Endothelial cell of umbilical vein (primary cell): ENCODE data around the gene C8A. TPM values are rescaled to one million over a fixed set of nuclear protein-coding genes. Genes with fewer than 3 reads are reported as not detected.

Source experiments
- BruUV-seq: library from RNA; stranded (reverse); fragments of 400-500 nt; replicated peaks from 2 replicates; lab custom pipeline; 2021; lab: Mats Ljungman, UMichigan
- CTCF ChIA-PET: fragments of 300-600, 350-600 bp; sonication (Branson Sonifier 250); formaldehyde crosslinking; loops from one replicate; lab custom pipeline; 2021; ENCODE audit warnings: antibody characterized with exemption, inconsistent platforms; lab: Charles Lee
- POLR2A ChIA-PET: fragments of 300-600, 350-600 bp; sonication (Branson Sonifier 250); formaldehyde crosslinking; loops from one replicate; lab custom pipeline; 2021; ENCODE audit warnings: antibody characterized with exemption, inconsistent platforms; lab: Charles Lee
- DNase-seq: peaks from one replicate; pipeline ENCODE4 v3.0.0-alpha.2; 2011; ENCODE audit warnings: low read depth, low spot score
- FAIRE-seq: peaks from 2 replicates; lab custom pipeline; 2011; peaks lifted over from hg19 to GRCh38; lab: Jason Lieb, UNC
- H2AFZ ChIP-seq: 2 replicates; pipeline ENCODE4 v1.6.0; 2012; ENCODE audit warnings: low read depth, low read length, control low read depth, inconsistent platforms
- H3K27ac ChIP-seq: 2 replicates; pipeline ENCODE4 v1.5.1; 2011; ENCODE audit warnings: low read depth, mild to moderate bottlenecking, control low read depth, low read length, moderate library complexity; ENCODE audit not compliant: insufficient read depth
- H3K27me3 ChIP-seq, 2 experiments: 2 replicates each; pipeline versions ENCODE4 v1.6.0 to v1.6.1; 2011; ENCODE audit warnings: low read length in 2 of 2, mixed read lengths in 1 of 2; ENCODE audit not compliant: control insufficient read depth in 2 of 2, insufficient read depth in 2 of 2
- H3K36me3 ChIP-seq, 2 experiments: 2 replicates in 1 of 2; 3 replicates in 1 of 2; pipeline ENCODE4 v1.5.1; 2011; ENCODE audit warnings: low read length in 2 of 2, mild to moderate bottlenecking in 1 of 2, moderate library complexity in 1 of 2; ENCODE audit not compliant: control insufficient read depth in 2 of 2, insufficient read depth in 2 of 2; ENCODE audit errors: extremely low read depth in 1 of 2
- H3K4me1 ChIP-seq: 3 replicates; pipeline ENCODE4 v1.5.1; 2011; ENCODE audit warnings: mild to moderate bottlenecking, low read length; ENCODE audit not compliant: control insufficient read depth, insufficient read depth; ENCODE audit errors: extremely low read depth
- H3K4me2 ChIP-seq: 2 replicates; pipeline ENCODE4 v1.6.1; 2011; ENCODE audit warnings: low read length, control low read depth, mixed read lengths; ENCODE audit not compliant: insufficient read depth
- H3K4me3 ChIP-seq, 3 experiments: fragments of 200-600 bp in 1 of 3; sonication (generic), shearing (Covaris generic) in 1 of 3; replicated peaks in 1 of 3; 2 replicates each; pipeline ENCODE4 v1.5.1; 2011 to 2016; ENCODE audit warnings: control low read depth in 3 of 3, low read length in 3 of 3, mild to moderate bottlenecking in 2 of 3, inconsistent platforms in 1 of 3, low read depth in 1 of 3, moderate library complexity in 1 of 3; ENCODE audit not compliant: insufficient read depth in 1 of 3
- H3K79me2 ChIP-seq: 2 replicates; pipeline ENCODE4 v1.6.0; 2012; ENCODE audit warnings: low read length, inconsistent platforms; ENCODE audit not compliant: control insufficient read depth, insufficient read depth
- H3K9ac ChIP-seq: replicated peaks from 2 replicates; pipeline ENCODE3; 2011; ENCODE audit warnings: low read length, control low read depth; ENCODE audit not compliant: insufficient read depth; ENCODE audit errors: extremely low read depth
- H3K9me1 ChIP-seq: replicated peaks from 3 replicates; pipeline ENCODE4 v1.6.0; 2011; ENCODE audit warnings: mild to moderate bottlenecking, low read length; ENCODE audit not compliant: control insufficient read depth, insufficient read depth; ENCODE audit errors: extremely low read depth
- H3K9me3 ChIP-seq: replicated peaks from 2 replicates; pipeline ENCODE4 v1.5.1; 2012; ENCODE audit warnings: low read length, inconsistent platforms; ENCODE audit not compliant: control insufficient read depth, insufficient read depth
- H4K20me1 ChIP-seq: replicated peaks from 2 replicates; pipeline ENCODE3; 2011; ENCODE audit warnings: mild to moderate bottlenecking, low read length; ENCODE audit not compliant: control insufficient read depth, insufficient read depth; ENCODE audit errors: extremely low read depth
- EZH2 ChIP-seq: IDR thresholded peaks from 2 replicates; pipeline ENCODE4 v1.6.1; 2012; ENCODE audit warnings: borderline replicate concordance, low read depth, mild to moderate bottlenecking, moderate library complexity, low read length, inconsistent platforms; ENCODE audit not compliant: severe bottlenecking
- FOS ChIP-seq: IDR thresholded peaks from 2 replicates; pipeline ENCODE4 v1.6.1; 2011; ENCODE audit warnings: mild to moderate bottlenecking, low read length, moderate library complexity, borderline replicate concordance; ENCODE audit not compliant: insufficient read depth
- GATA2 ChIP-seq: IDR thresholded peaks from 2 replicates; pipeline ENCODE4 v1.7.0; 2011; ENCODE audit warnings: low read depth, mild to moderate bottlenecking, moderate library complexity, mixed read lengths, low read length; ENCODE audit not compliant: insufficient read length, insufficient read depth
- JUN ChIP-seq: IDR thresholded peaks from 2 replicates; pipeline ENCODE4 v1.6.1; 2011; ENCODE audit warnings: borderline replicate concordance, low read depth; ENCODE audit not compliant: insufficient read length, insufficient read depth
- MYC ChIP-seq: IDR thresholded peaks from one replicate; pipeline ENCODE4 v1.6.1; 2011; ENCODE audit warnings: mild to moderate bottlenecking, low read depth, low read length
- POLR2A ChIP-seq: IDR thresholded peaks from 2 replicates; pipeline ENCODE4 v1.6.1; 2012; ENCODE audit warnings: low read depth, mild to moderate bottlenecking, control low read depth, low read length
- POLR2AphosphoS5 ChIP-seq: IDR thresholded peaks from 2 replicates; pipeline ENCODE4 v1.6.1; 2012; ENCODE audit warnings: low read depth, mild to moderate bottlenecking, control low read depth, low read length, moderate library complexity; ENCODE audit not compliant: insufficient read depth
- dilution Hi-C: fragments of 300-500 bp; cut with MboI; formaldehyde crosslinking; loops from one replicate; pipeline ENCODE4 v1.15.0; 2019; ENCODE audit warnings: low sequenced_read_pairs; ENCODE audit not compliant: extremely low pct_ligation_motif_present
- intact Hi-C: fragments of 100-400 bp; cut with micrococcal nuclease; formaldehyde crosslinking; loops from one replicate; pipeline ENCODE4 v1.10.0; 2022
- polyA plus RNA-seq, 4 experiments: library from polyadenylated mRNA; depleted of rRNA in 3 of 4; stranded (reverse) in 3 of 4; unstranded in 1 of 4; fragments of >200 nt; gene quantifications; 2 replicates each; pipeline versions ENCODE4 v1.2.1 to v1.2.3, GENCODE V29; 2011 to 2012; ENCODE audit warnings: missing spikeins in 1 of 4
- total RNA-seq: library from RNA; stranded (reverse); gene quantifications from 2 replicates; pipeline ENCODE4 v1.2.3, GENCODE V29; 2021
- TF ChIP-seq, protein P1 (sequence below), 2 donors: IDR thresholded peaks; 1 replicate in 1 of 2; 2 replicates in 1 of 2; pipeline ENCODE4 v1.5.1; 2011; ENCODE audit warnings: low read length in 2 of 2, mild to moderate bottlenecking in 2 of 2, moderate library complexity in 2 of 2, control low read depth in 1 of 2, inconsistent platforms in 1 of 2, low read depth in 1 of 2; ENCODE audit not compliant: insufficient read depth in 1 of 2; ENCODE audit errors: extremely low read depth in 1 of 2

C8A gene
- total and polyA plus RNA-seq, 2 donors (not counting 3 experiments of a cell fraction or from before 2014, with no cell fraction given) = not detected

DNA sequence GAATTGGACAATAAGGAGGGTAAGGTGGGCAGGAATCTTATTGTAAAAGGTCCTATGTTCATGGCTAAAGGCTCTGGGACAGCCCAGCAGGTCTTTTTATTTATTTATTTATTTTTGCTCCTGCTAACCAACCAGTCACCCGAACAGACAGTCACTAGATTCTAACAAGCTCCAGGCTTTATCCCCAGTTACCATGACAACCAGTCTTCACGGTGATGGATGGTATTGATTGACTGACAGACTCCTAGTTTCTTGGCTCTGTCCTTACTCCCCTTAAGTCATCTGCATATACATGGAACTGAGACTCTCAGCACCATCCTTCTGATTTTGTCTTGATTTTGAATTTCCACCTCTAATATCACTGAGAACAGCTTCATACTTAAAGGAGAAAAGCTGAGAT is 44.3 kb downstream of the C8A start:
- Histone ChIP-seq H3K27me3 (no peaks in the 10 kb centered on the region), H2AFZ (no peak overlapping the region), H3K79me2 (no peaks in the 10 kb centered on the region), H3K9me3 (no peaks in the 10 kb centered on the region), H3K9ac (no peak overlapping the region), H4K20me1 (no peaks in the 10 kb centered on the region), H3K36me3 (no peaks in the 10 kb centered on the region), H3K4me2 (no peak overlapping the region), H3K4me3 (no peak overlapping the region), H3K9me1 (no peaks in the 10 kb centered on the region), H3K4me1 (no peaks in the 10 kb centered on the region), H3K27ac (no peak overlapping the region)
- FAIRE-seq (no peak), DNase-seq (no peak)
- dilution Hi-C loops = no loop called here
- CTCF ChIA-PET = no interaction called here
- intact Hi-C loops = no loop called here
- no TSS peak for BruUV-seq
- POLR2A ChIA-PET = no interaction called here
- no peak for TF ChIP-seq FOS
- no peak for TF ChIP-seq POLR2A
- TF ChIP-seq MYC = no peak
- TF ChIP-seq, protein P1, sequence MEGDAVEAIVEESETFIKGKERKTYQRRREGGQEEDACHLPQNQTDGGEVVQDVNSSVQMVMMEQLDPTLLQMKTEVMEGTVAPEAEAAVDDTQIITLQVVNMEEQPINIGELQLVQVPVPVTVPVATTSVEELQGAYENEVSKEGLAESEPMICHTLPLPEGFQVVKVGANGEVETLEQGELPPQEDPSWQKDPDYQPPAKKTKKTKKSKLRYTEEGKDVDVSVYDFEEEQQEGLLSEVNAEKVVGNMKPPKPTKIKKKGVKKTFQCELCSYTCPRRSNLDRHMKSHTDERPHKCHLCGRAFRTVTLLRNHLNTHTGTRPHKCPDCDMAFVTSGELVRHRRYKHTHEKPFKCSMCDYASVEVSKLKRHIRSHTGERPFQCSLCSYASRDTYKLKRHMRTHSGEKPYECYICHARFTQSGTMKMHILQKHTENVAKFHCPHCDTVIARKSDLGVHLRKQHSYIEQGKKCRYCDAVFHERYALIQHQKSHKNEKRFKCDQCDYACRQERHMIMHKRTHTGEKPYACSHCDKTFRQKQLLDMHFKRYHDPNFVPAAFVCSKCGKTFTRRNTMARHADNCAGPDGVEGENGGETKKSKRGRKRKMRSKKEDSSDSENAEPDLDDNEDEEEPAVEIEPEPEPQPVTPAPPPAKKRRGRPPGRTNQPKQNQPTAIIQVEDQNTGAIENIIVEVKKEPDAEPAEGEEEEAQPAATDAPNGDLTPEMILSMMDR (IDR thresholded peaks at IDR 0.05; ENCODE audit: extremely low read depth in 1 of 2, insufficient read depth in 1 of 2, low read depth in 1 of 2, low read length in 2 of 2) = no peak
- no peak for TF ChIP-seq EZH2
- TF ChIP-seq GATA2 = no peak
- no peak for TF ChIP-seq JUN
- no peak for TF ChIP-seq POLR2AphosphoS5
